Left lung (tissue), 10 donors: Measurements from ENCODE around the gene WIPI1. TPM values are rescaled to one million over a fixed set of nuclear protein-coding genes. Genes with fewer than 3 reads are reported as not detected.

Experiments
- ATAC-seq: fragments of 200-7000 bp; cut with Tn5 transposase; one replicate; pipeline ENCODE4 v1.9.1; 2020; ENCODE audit warnings: moderate library complexity
- DNase-seq, 4 donors: peaks; one replicate each; pipeline ENCODE4 v3.0.0-alpha.2; 2013 to 2020
- H3K27ac ChIP-seq, 2 donors: fragments of 200-600 bp; sonication (generic) in 1 of 2; one replicate each; pipeline versions ENCODE4 v1.5.0 to v1.8.0; 2020 to 2021
- H3K27me3 ChIP-seq, 2 donors: fragments of 200-600 bp; sonication (generic) in 1 of 2; one replicate each; pipeline versions ENCODE4 v1.5.0 to v1.8.0; 2020 to 2021
- H3K36me3 ChIP-seq, 2 donors: fragments of 200-600 bp; sonication (generic) in 1 of 2; one replicate each; pipeline versions ENCODE4 v1.5.0 to v1.8.0; 2020 to 2021
- H3K4me1 ChIP-seq, 2 donors: fragments of 200-600 bp; one replicate each; pipeline ENCODE4 v1.8.0; 2021
- H3K4me3 ChIP-seq, 2 donors: fragments of 200-600 bp; sonication (generic) in 1 of 2; one replicate each; pipeline versions ENCODE4 v1.5.0 to v1.8.0; 2020 to 2021; ENCODE audit warnings: mild to moderate bottlenecking in 1 of 2
- H3K9me3 ChIP-seq, 2 donors: fragments of 200-600 bp; sonication (generic) in 1 of 2; one replicate each; pipeline versions ENCODE4 v1.5.0 to v1.8.0; 2020 to 2021
- CTCF ChIP-seq, 2 donors: fragments of 200-600 bp; sonication (generic) in 1 of 2; IDR thresholded peaks; one replicate each; pipeline versions ENCODE4 v1.5.0 to v1.8.0; 2021; ENCODE audit warnings: antibody characterized with exemption in 2 of 2
- intact Hi-C, 2 donors: fragments of 100-400 bp; cut with DNase I; formaldehyde crosslinking; loops; one replicate each; pipeline versions ENCODE4 v1.11.2 to v1.14.2; 2022
- polyA plus RNA-seq, 6 donors: library from polyadenylated mRNA; unstranded; fragments of 120-200 nt; gene quantifications; one replicate each; pipeline ENCODE4 v1.2.1, GENCODE V29; 2013; ENCODE audit not compliant: insufficient read length in 6 of 6
- total RNA-seq, 2 donors: library from RNA; stranded (reverse); fragmentation: NEBNext Ultra II Directional; extraction: Animal tissue kit (Norgen Biotek cat#: 25700); gene quantifications; one replicate each; pipeline ENCODE4 v1.2.1, GENCODE V29; 2021
- donor health status: DM: no; HTN: yes; CAD: no.
- donor health status: DM: no; HTN: no; CAD: no.

Gene WIPI1
- total and polyA plus RNA-seq, 8 donors, result 19.2 to 57.1 (median 21.7) TPM

- intact Hi-C loops, result no loop called here
- Histone ChIP-seq H3K9me3 (no peaks in the 10 kb centered on the region), H3K27me3 (no peaks in the 10 kb centered on the region), H3K4me1 (peaks cover 6 to 43% of the 10 kb centered on the region in 2 donors), H3K27ac (peak overlapping the region; percentile 55 to 86), H3K36me3 (no peaks in the 10 kb centered on the region), H3K4me3 (no peak overlapping the region)
- DNase-seq (no peak), ATAC-seq (no peak)
- no peak for TF ChIP-seq CTCF (IDR thresholded peaks at IDR 0.05)
Observed at GRCh38 chr17:68384471-68384870, 72.8 kb downstream of the WIPI1 start.

- no peak overlapping the region for H3K4me3 ChIP-seq
- H3K9me3 ChIP-seq, result no peaks in the 10 kb centered on the region
- intact Hi-C loops, result no loop called here
- DNase-seq, result peak in 3 of 4 donors; percentile 49 to 68 (median 58)
- H3K4me1 ChIP-seq, result peaks cover 10 to 51% of the 10 kb centered on the region in 2 donors
- no peaks in the 10 kb centered on the region for H3K36me3 ChIP-seq
- peak overlapping the region; percentile 55 to 86 for H3K27ac ChIP-seq
- H3K27me3 ChIP-seq, result no peaks in the 10 kb centered on the region
- peak; percentile 70 for ATAC-seq
- TF ChIP-seq CTCF (IDR thresholded peaks at IDR 0.05), result no peak
Observed at GRCh38 chr17:68383443-68384321, 73.6 kb downstream of the WIPI1 start.

- no peak for TF ChIP-seq CTCF (IDR thresholded peaks at IDR 0.05)
- Histone ChIP-seq H3K9me3 (no peaks in the 10 kb centered on the region), H3K36me3 (no peaks in the 10 kb centered on the region), H3K27ac (peak overlapping the region; percentile 55 to 86), H3K4me3 (no peak overlapping the region), H3K27me3 (no peaks in the 10 kb centered on the region), H3K4me1 (peaks cover 14 to 57% of the 10 kb centered on the region in 2 donors)
- ATAC-seq (no peak), DNase-seq (no peak)
- intact Hi-C loops, result no loop called here
Observed at GRCh38 chr17:68383120-68383442, 74.2 kb downstream of the WIPI1 start.

GRCh38 chr17:68382582-68383085, 74.7 kb downstream of the WIPI1 start:
- peak overlapping the region in 1 of 2 donors; percentile 86 for H3K27ac ChIP-seq
- H3K36me3 ChIP-seq, result no peaks in the 10 kb centered on the region
- no peaks in the 10 kb centered on the region for H3K9me3 ChIP-seq
- H3K4me3 ChIP-seq, result no peak overlapping the region
- no peak for TF ChIP-seq CTCF (IDR thresholded peaks at IDR 0.05)
- DNase-seq (no peak), ATAC-seq (no peak)
- H3K4me1 ChIP-seq, result peaks cover 18 to 61% of the 10 kb centered on the region in 2 donors
- intact Hi-C loops, result no loop called here
- H3K27me3 ChIP-seq, result no peaks in the 10 kb centered on the region

GRCh38 chr17:68381076-68381900, 76.0 kb downstream of the WIPI1 start:
- intact Hi-C loops, result no loop called here
- DNase-seq (peak in 1 of 4 donors; percentile 75), ATAC-seq (no peak)
- H3K36me3 ChIP-seq, result no peaks in the 10 kb centered on the region
- H3K4me1 ChIP-seq, result peaks cover 23 to 70% of the 10 kb centered on the region in 2 donors
- TF ChIP-seq CTCF (IDR thresholded peaks at IDR 0.05), result no peak
- peak overlapping the region in 1 of 2 donors; percentile 63 for H3K27ac ChIP-seq
- H3K9me3 ChIP-seq, result no peaks in the 10 kb centered on the region
- no peaks in the 10 kb centered on the region for H3K27me3 ChIP-seq
- no peak overlapping the region for H3K4me3 ChIP-seq
